NT2/D1 (cell line): ENCODE measurements around the gene FN3K.
A peak's percentile ranks its signal among the peaks of the same experiment; 100 is the strongest.

Source experiments
- DNase-seq: peaks from one replicate; pipeline ENCODE4 v3.0.0-alpha.2; 2011; ENCODE audit warnings: low read depth, low spot score
- H3K27me3 ChIP-seq: 2 replicates; pipeline ENCODE4 v1.6.0; 2011; ENCODE audit warnings: mild to moderate bottlenecking; ENCODE audit not compliant: insufficient read length, insufficient read depth
- H3K36me3 ChIP-seq: 2 replicates; pipeline ENCODE4 v1.6.1; 2011; ENCODE audit warnings: mild to moderate bottlenecking, low read length, mixed read lengths; ENCODE audit not compliant: insufficient read depth, insufficient read length
- H3K4me1 ChIP-seq: 2 replicates; pipeline ENCODE4 v1.5.1; 2011; ENCODE audit not compliant: insufficient read depth, insufficient read length
- H3K4me3 ChIP-seq: 2 replicates; pipeline ENCODE4 v1.5.1; 2011; ENCODE audit warnings: low read depth; ENCODE audit not compliant: insufficient read length
- H3K9ac ChIP-seq: 2 replicates; pipeline ENCODE4 v1.6.0; 2011; ENCODE audit warnings: low read depth; ENCODE audit not compliant: insufficient read length
- H3K9me3 ChIP-seq: 2 replicates; pipeline ENCODE4 v1.5.1; 2011; ENCODE audit warnings: mild to moderate bottlenecking, low read length; ENCODE audit not compliant: insufficient read depth
- SUZ12 ChIP-seq: IDR thresholded peaks from 2 replicates; pipeline ENCODE4 v1.6.1; 2011; ENCODE audit not compliant: insufficient read length, insufficient read depth; ENCODE audit errors: extremely low read depth
- YY1 ChIP-seq: IDR thresholded peaks from 2 replicates; pipeline ENCODE4 v1.6.1; 2011; ENCODE audit not compliant: insufficient read length, insufficient read depth
- ZNF274 ChIP-seq: IDR thresholded peaks from 2 replicates; pipeline ENCODE4 v1.6.1; 2011; ENCODE audit warnings: mild to moderate bottlenecking, low read depth, low read length

FN3K gene

DNA sequence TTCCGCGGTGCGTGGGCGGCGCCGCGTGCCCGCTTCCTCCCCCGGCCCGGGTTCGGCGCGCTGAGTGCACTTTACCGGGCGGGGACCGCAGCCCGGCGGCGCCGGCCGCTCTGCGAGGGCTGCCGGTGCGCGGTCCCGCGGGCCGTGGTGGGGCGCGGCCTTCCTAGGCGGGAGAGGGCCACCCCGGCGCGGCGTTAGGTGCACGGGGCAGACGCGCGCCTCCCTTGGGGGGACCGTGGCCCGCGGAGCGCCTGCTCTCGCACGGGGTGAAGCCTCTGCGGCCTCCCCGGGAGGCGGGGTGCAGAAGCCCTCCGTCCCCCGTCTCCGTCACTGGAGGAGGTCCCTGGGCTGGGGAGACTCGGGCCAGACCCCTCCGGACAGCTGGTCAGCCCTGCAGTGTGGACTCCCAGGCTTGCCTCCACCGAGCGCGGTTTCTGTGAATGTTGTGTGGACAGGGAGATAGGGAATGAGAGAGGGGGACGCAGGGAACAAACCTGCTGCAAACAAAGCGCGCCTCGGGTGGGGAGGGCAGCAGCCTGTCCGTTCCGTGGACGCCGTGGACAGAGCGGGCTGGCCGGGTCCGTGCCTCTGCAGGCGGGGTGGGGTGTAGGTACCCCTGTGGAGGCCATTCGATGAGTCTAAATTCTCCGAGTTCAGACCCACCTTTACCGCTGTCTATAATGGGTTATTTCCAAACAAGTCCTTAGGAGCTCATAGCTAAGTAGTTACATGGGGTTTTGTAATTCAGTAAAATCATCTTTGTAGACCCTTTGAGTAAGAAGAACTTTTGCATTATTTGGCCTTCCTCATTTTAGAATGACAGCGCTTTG, 17.2 kb downstream of the FN3K start:
- DNase-seq: no peak
- Histone ChIP-seq H3K9me3 (peaks cover 21% of the 10 kb centered on the region; the same call in 1 of the 2 replicates), H3K36me3 (peaks cover 25% of the 10 kb centered on the region), H3K4me3 (peak overlapping the region; percentile 97), H3K4me1 (peaks cover 15% of the 10 kb centered on the region), H3K9ac (peak overlapping the region; percentile 97), H3K27me3 (peaks cover 4% of the 10 kb centered on the region)
- no peak for TF ChIP-seq YY1
- TF ChIP-seq ZNF274: no peak
- TF ChIP-seq SUZ12: no peak

DNA sequence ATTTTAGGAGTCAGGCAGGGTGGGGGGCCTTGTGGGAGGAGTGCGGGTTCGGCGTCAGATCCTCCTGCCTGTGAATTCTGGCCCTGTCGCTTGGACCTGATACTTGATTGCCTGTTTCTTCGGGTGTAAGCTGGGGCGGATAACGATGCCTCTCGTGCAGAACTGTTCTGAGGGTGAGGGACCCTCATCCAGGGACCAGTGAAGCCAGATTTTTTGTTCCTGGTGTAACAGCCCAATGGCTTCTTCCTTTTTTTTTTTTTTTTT, 17.7 kb downstream of the FN3K start:
- no peak for DNase-seq
- H3K9ac ChIP-seq: peak overlapping the region; percentile 97
- TF ChIP-seq SUZ12 (no peak), ZNF274 (no peak), YY1 (no peak)
- H3K27me3 ChIP-seq: peaks cover 4% of the 10 kb centered on the region
- peaks cover 15% of the 10 kb centered on the region for H3K4me1 ChIP-seq
- H3K36me3 ChIP-seq: peaks cover 26% of the 10 kb centered on the region
- peaks cover 20% of the 10 kb centered on the region; the same call in 1 of the 2 replicates for H3K9me3 ChIP-seq
- peak overlapping the region; percentile 97 for H3K4me3 ChIP-seq

DNA sequence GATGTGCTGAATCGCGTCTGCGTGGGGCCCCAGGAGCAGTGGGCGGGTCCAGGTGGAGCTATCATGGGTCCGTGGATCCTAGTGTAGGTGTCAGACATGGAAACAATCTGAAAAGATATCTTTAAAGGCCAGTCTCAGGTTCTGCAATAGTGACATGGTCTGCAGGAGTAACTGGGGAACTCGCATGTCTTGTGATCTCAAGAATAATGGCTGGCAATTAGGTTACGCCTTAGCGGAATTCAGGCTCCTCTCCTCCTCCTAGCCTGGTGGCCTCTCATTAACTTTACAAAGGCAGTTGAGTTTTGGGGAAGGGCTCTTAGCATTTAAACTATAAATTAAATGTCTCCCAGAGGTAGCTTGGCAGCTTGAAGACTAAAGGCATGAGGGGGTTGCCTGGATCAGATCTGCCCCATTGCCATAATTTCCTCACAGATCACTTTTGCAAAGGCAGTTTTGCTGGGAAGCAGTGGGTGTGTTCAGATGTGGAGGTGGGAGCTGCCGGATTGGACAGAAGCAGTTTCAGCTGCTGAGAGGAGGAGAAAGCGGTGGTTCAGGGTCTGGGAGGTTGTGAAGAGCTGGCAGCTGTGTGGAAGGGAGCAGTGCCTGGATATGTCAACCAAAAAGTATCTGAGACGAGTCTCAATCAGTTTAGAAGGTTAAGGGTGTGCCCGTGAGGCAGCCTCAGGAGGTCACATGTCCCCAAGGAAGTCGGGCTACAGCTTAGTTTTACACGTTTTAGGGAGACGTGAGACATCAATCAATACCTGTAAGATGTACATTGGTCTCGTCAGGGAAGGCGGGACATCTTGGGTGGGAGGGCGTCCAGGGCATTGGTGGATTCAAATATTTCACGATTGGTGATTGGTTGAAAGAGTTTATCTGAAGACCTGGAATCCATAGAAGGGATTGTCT, 19.1 kb downstream of the FN3K start:
- no peak for DNase-seq
- Histone ChIP-seq H3K9me3 (peaks cover 6% of the 10 kb centered on the region; the same call in 1 of the 2 replicates), H3K4me1 (peaks cover 15% of the 10 kb centered on the region), H3K27me3 (peaks cover 4% of the 10 kb centered on the region), H3K9ac (peak overlapping the region; percentile 79), H3K4me3 (peak overlapping the region; percentile 19), H3K36me3 (peaks cover 28% of the 10 kb centered on the region)
- TF ChIP-seq SUZ12: no peak

DNA sequence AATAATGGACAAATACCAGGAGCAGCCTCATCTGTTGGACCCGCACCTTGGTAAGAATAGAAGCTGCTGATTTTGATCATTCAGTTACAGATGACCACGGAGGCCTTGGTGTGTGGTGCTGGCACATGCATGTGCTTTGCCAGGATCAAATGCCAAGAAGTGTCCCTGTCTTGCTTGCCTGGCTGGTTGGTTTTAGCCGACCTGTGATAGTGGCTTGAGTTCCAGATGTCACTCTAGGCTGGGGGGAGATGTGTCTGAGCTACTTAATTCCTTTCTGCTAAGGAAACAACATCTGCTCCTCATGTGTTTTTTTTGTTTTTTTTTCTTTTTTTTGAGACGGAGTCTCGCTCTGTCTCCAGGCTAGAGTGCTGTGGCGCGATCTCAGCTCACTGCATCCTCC, 20.8 kb downstream of the FN3K start:
- H3K4me3 ChIP-seq: no peak overlapping the region
- no peak for TF ChIP-seq YY1
- no peak for TF ChIP-seq ZNF274
- no peak for TF ChIP-seq SUZ12
- DNase-seq: no peak
- H3K4me1 ChIP-seq: peaks cover 15% of the 10 kb centered on the region
- no peak overlapping the region for H3K9ac ChIP-seq
- H3K9me3 ChIP-seq: no peaks in the 10 kb centered on the region
- peaks cover 4% of the 10 kb centered on the region for H3K27me3 ChIP-seq
- peaks cover 35% of the 10 kb centered on the region for H3K36me3 ChIP-seq

DNA sequence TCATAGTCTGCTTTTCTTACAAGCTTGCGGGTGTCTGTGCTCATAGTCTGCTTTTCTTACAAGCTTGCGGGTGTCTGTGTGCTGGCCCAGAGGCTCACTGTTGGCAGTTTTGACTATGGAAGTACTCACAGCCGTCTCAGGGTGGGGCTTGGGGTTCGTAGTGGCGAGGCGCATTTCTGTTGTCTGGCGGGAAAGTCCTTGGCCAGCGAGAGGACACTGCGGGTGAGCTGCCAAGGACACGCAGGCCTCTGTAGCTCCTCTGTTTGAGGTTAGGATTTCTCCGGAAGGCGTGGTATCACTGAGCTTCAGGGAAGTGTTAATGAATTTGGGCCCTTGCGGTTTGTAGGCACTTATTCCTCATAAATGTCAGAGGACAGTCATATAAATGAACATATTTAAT, 30.0 kb downstream of the FN3K start:
- Histone ChIP-seq H3K9ac (no peak overlapping the region), H3K36me3 (peaks cover 58% of the 10 kb centered on the region), H3K9me3 (no peaks in the 10 kb centered on the region; the same call in 1 of the 2 replicates), H3K4me1 (no peaks in the 10 kb centered on the region), H3K27me3 (no peaks in the 10 kb centered on the region), H3K4me3 (no peak overlapping the region)
- no peak for TF ChIP-seq SUZ12
- TF ChIP-seq YY1: no peak
- no peak for TF ChIP-seq ZNF274
- no peak for DNase-seq

DNA sequence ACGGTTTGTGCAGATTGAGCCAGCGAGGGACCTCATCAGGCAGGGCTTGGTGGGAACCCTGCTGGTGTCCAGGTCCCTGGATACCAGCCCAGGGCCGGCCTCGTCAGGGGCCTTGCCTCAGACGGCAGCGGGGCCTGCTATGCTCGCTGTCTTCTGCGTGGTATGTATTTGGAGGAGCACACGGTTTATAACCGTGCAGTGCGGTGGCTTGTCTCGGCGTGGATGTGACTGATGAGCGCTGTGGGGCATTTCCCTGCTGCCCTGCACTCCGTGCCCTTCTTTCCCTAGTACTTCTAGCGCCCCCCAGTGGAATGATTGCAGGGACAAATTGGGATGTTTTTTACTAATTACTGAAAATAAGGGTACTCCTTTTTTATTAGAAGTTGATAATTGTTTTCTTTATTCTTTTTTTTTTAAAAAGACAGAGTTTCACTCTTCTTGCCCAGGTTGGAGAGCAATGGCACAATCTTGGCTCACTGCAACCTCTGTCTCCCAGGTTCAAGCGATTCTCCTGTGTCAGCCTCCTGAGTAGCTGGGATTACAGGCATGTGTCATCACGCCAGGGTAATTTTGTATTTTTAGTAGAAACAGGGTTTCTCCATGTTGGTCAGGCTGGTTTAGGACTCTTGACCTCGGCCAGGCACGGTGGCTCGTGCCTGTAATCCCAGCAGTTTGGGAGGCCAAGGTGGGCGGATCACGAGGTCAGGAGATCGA, 31.8 kb downstream of the FN3K start:
- no peak overlapping the region for H3K4me3 ChIP-seq
- TF ChIP-seq YY1 (no peak), SUZ12 (no peak), ZNF274 (no peak)
- H3K9ac ChIP-seq: no peak overlapping the region
- H3K4me1 ChIP-seq: no peaks in the 10 kb centered on the region
- no peaks in the 10 kb centered on the region; the same call in 1 of the 2 replicates for H3K9me3 ChIP-seq
- H3K36me3 ChIP-seq: peaks cover 70% of the 10 kb centered on the region
- no peak for DNase-seq
- H3K27me3 ChIP-seq: no peaks in the 10 kb centered on the region

DNA sequence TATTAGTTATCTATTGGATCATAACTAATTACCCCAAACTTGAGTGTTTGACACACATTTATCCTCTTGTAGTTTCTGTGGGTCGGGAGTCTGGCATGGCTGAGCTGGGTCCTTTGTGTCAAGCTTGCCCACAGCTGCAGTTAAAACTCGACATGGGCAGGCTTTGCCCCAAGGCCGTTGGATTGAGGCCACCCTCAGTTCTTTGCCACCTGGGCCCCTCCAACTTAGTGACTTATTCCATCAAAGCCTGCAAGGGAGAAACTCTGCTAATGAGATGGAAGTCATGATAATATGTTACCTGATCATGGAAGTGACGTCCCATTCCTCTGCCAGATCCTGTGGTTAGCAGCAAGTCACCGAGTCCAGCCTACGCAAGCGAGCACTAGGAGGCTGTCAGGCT, 33.6 kb downstream of the FN3K start:
- Histone ChIP-seq H3K36me3 (peaks cover 76% of the 10 kb centered on the region), H3K4me1 (no peaks in the 10 kb centered on the region), H3K9ac (no peak overlapping the region), H3K9me3 (no peaks in the 10 kb centered on the region; the same call in 1 of the 2 replicates), H3K27me3 (no peaks in the 10 kb centered on the region), H3K4me3 (no peak overlapping the region)
- TF ChIP-seq YY1 (no peak), ZNF274 (no peak), SUZ12 (no peak)
- no peak for DNase-seq
